IPS DF 4.7 (cell line): ENCODE measurements around the gene THADA.
"Not testable (repeated sequence)": the region's sequence is repeated elsewhere in the genome, so short reads cannot be mapped to it uniquely, and the experiment has no call there.

Source experiments
- DNase-seq: peaks from one replicate; pipeline ENCODE4 v3.0.0-alpha.2; 2013; ENCODE audit warnings: low spot score; ENCODE audit errors: extremely low read depth

THADA gene, protein sequence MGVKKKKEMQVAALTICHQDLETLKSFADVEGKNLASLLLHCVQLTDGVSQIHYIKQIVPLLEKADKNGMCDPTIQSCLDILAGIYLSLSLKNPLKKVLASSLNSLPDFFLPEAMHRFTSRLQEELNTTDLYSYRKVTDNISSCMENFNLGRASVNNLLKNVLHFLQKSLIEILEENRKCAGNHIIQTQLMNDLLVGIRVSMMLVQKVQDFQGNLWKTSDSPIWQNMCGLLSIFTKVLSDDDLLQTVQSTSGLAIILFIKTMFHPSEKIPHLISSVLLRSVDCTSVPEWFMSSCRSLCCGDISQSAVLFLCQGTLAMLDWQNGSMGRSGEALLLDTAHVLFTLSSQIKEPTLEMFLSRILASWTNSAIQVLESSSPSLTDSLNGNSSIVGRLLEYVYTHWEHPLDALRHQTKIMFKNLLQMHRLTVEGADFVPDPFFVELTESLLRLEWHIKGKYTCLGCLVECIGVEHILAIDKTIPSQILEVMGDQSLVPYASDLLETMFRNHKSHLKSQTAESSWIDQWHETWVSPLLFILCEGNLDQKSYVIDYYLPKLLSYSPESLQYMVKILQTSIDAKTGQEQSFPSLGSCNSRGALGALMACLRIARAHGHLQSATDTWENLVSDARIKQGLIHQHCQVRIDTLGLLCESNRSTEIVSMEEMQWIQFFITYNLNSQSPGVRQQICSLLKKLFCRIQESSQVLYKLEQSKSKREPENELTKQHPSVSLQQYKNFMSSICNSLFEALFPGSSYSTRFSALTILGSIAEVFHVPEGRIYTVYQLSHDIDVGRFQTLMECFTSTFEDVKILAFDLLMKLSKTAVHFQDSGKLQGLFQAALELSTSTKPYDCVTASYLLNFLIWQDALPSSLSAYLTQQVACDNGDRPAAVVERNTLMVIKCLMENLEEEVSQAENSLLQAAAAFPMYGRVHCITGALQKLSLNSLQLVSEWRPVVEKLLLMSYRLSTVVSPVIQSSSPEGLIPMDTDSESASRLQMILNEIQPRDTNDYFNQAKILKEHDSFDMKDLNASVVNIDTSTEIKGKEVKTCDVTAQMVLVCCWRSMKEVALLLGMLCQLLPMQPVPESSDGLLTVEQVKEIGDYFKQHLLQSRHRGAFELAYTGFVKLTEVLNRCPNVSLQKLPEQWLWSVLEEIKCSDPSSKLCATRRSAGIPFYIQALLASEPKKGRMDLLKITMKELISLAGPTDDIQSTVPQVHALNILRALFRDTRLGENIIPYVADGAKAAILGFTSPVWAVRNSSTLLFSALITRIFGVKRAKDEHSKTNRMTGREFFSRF (N-terminal part only)

DNA sequence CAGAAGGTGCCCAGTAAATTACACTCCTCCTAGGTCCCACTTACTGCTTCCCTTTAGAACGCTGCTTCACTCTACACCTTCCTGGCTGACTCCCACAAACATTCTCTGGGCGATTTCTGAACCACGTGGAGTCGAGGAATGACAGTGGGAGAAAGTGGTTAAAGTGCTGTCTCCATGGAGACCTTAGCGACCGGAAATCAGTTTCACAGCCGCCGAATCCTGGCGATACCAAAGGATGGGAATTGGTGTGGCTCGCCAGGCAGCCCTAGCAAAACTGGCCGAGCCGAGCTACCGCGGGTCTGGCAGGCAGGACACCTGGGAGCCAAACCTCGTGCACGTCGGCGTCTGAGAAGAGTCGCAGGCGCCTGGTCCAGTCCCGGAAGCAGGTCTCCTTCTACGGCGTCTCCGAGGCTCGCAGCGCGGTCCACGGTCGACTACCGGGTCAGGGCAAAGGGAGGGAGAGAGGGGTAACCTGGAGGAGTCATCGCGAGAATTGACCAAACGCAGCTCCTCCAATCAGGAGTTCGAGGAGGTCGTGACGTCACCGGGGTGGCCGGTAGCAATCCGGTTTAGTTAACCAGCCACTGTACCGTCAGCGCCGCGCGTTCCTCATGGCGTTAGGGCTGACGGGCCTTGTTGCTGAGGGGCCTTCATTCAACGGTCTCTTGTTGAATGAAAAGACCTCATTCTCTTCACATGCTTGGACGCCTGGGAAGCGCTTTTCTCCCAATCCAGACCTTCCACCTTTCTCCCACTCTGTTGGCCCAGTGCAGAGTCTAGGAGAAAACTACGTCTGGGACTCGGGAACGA is at the start of gene THADA:
Gene THADA, minus strand, starts transcription at position 436 of the 810 bp plus-strand sequence. CDS start 3,646 bp downstream, outside the sequence.
- DNase-seq: peak; percentile 99

DNA sequence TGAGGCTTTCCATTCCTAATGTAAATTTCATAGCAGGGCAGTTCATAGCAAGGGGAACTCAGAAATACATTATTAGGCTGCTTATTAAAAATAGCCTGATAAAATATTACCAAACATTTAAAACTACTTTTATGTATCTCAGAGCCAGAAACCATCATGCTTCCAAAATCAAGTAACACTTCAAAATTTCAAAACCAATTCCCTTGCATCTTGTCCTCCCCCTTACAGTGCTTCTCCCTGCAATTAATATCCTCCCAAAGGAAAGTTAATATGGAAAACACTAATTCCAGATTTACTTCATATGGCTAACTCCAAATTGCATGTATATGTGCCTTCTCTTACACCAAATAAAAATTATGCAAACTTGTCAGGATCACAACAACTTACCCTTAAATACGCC is 47.8 kb upstream of the THADA start:
- no peak for DNase-seq

DNA sequence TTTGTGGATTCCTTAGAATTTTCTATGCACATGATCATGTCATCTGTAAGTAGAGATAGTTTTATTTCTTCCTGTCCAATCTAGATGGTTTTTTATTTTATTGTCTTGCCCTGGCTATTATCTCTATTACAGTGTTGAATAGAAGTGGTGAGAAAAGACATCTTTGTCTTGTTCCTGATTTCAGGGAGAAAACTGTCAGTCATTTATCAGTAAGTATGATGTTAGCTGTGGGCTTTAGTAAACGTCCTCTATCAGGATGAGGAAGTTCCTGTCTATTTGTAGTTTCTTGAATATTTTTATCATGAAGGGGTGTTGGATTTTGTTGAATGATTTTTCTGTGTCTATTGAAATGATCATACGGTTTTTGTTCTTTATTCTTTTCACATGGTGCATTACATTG is 46.5 kb upstream of the THADA start:
- no peak for DNase-seq

DNA sequence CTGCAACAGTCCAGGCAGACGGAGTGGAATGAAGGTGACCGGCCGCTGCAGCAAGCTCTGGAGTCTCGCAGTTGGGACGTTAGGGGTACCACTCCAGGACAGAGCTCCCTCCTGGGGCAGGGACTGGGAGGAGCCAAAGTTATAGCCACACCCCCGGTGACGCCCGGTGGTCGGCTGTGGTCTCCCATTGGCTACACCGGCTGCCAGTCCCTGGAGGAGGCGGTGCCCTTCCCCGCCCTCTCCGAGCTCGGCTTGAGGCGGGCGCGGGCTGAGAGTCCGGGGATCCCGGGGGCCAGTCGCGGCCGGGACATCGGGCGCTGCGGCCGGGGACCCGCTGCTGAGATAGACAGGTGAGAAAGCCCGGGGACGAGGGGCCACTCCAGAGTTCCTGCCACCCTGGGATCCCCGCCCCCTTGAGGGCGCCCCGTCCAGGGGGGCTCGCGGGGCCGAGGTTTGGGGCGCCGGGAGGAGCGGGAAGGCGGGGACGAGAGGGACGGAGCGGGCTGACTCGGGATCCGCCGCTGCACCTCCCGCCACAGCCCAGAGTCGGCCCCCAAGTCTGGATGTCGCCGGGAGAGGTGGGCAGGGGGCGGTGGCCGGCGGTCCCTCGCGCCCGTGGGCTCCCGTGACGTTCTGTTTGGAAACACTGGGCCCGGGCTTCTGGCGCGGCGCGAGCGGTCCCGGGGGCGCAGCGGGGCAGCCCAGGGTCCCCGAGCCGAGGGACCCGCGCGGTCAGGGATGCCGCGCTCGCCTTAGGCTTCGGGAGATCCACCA is 41.4 kb upstream of the THADA start, which contains the start of gene PLEKHH2:
Gene PLEKHH2, plus strand, starts transcription at position 231 of the 774 bp plus-strand sequence. CDS start 7,414 bp downstream, outside the sequence.
- DNase-seq: peak; percentile 49

DNA sequence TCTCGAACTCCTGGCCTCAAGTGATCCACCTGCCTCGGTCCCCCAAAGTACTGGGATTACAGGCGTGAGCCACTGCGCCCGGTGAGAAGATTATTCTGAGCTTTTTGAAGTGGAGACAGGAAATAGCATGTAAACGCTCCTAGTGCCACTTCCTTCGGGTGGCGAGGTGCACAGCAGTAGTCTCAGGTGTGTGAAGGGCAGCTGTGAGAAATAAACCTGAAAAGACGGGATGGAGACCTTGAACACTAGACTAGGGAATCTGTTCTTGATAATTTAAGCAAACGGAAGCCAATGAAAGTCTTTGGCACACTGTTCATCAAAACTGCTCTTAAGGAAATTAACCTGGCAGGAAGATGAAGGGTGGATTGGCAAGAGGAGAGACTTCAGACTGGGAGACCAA is 40.8 kb upstream of the THADA start:
- DNase-seq: no peak

DNA sequence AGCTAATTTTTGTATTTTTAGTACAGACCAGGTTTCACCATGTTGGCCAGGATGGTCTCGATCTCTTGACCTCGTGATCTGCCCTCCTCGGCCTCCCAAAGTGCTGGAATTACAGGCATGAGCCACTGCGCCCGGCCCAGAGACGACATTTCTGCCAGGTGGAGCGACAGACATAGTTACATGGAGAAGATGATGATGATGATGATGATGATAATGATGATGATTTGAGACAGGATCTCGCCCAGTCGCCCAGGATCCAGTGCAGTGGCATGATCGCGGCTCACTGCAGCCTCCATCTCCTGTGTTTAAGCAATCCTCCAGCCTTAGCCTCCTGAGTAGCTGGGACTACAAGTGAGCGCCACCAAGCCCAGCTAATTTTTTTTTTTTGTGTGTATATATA is 40.3 kb upstream of the THADA start:
- not testable (repeated sequence) for DNase-seq

DNA sequence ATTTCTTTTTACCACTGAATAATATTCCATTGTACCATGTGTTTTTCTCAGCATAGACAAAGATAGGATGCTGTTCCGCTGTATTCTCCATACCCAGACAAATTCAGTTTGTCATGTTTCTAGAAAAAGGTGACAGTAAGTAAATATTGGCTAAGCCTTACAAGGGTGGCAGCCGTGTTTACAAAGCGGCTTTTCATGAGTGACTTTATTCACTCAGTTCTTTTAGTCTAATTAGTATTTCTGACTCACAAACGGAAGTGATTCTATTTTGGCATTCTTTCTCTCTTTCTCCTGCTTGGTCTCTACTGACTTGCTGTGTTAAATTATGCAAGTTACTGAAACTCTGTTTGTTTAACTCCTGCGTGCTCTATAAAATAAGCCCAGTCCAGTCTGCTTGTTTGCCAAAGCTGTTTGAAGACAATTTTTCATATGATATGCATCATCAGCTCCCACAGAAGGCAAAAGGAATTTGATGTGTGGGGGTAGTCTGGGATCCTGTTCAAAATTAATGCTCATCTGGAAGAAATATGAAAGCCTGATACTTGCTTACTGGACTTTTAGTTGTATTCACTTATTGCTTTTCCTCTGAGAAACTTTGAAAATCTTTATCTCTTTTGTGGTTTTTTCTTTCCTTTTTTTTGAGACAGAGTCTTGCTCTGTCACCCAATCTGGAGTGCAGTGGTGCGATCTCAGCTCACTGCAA is 38.9 kb upstream of the THADA start:
- DNase-seq: no peak

DNA sequence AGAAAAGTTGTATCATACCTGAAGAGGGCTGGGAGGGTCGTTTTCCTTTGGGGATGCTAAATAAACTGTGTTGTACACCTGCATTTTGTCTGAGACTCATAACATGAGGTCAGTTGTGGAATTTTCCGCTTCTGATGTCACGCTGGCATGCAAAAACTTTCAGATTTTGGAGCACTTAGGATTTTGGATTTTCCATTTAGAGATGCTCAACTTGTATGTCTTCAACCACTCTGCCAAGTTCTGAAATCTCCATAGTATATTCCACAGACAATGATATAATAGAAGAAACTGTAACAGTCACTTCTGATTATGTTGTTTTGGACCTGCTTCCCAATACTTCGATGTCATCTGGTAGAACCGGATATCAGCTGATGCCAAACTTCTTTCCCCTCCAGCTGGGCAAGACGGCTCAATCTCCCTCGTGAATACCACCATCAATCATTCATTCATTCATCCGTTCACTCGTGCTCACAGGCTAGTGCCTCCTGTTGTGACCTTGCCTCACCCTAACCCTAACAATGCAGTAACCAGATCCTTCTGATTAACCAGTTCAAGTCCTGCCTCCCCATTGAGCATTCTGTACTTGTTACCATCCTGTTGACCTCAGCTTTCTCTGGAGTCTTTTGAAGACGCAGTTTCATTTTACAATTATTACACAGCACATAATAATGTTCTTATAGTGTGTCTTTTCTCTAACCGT is 35.9 kb upstream of the THADA start:
- no peak for DNase-seq

DNA sequence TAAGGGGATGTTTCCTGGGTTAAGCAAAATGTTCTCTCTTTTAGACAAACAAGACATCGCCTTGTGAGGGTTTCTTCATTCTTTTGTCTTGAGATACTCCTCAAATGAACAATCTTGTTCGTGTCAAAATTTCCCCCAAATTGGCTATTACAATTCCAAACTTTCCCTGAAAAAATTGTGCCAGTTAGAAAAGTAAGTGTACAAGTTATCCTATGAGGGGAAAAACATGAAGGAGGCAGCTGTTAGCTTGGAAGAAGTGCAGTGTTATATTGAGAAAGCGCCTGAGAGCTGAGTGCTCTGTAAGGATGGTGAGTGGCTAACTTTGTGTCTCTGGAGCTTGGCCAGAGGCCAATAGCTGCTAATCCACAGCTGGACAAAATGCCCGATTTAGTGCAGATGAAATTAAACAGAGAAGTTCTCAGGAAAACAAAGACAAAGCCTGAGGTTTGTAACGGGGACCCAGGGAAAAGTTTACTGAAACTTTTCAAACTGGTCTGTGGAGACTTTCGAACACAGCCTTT is 27.2 kb upstream of the THADA start:
- DNase-seq: no peak

DNA sequence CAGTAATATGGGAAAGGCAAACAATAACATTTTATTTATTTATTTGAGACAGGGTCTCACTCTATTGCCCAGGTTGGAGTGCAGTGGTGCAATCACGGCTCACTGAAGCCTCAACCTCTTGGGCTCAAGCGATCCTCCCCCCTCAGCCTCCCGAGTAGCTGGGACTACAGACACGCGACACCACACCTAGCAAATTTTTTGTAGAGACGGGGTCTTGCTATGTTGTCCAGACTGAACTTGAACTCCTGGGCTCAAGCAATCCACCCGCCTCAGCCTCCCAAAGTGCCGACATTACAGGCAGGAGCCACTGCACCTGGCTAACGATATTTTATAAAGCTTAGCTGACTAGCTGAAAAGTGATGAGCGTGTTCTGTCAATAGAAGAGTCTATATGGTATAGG is 23.7 kb upstream of the THADA start:
- no peak for DNase-seq

DNA sequence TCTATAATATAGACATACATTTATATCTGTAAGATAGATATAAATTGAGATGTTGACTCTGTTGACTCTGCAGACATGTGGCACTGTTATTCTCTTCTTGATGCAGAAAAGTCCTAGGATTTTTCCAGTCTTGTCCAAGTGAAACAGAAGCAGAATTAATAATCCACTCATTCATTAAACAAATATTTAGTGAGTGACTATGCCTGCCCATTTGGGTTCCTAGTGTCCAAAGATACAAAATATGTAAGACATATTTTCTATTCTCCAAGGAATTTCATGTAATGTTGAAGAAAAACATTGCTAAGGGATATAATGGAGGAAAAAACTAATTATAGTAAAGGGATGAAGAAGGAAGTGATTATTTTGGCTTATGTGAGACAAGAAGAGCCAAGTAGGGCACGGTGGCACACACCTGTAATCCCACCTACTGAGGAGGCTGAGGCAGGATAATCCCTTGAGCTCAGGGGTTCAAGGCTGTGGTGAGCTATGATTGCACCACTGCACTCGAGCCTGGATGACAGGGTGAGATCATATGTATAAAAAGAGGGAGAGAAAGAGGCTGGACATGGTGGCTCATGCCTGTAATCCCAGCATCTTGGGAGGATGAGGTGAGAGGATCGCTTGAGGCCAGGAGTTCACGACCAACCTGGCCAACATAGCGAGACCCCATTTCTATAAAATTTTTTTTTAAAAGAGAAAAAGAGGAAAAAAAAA is 21.3 kb upstream of the THADA start:
- DNase-seq: no peak

DNA sequence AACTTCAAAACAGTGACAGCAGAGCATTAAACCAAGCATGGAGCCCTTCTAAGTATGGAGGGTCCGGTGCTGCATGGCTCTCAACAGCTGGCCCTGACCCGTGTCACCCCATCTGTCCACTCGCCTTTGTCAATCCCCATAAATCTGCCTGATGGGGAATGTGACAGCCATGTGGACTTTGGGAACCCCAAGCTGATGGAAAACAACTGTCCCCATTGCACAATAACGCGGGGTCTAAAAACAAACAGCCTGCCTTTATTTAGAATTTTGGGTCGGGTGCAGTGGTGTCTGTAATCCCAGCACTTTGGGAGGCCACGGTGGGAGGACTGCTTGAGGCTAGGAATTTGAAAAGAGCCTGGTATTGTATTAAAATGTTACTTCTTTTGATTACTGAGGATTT is 17.1 kb upstream of the THADA start:
- DNase-seq: no peak

DNA sequence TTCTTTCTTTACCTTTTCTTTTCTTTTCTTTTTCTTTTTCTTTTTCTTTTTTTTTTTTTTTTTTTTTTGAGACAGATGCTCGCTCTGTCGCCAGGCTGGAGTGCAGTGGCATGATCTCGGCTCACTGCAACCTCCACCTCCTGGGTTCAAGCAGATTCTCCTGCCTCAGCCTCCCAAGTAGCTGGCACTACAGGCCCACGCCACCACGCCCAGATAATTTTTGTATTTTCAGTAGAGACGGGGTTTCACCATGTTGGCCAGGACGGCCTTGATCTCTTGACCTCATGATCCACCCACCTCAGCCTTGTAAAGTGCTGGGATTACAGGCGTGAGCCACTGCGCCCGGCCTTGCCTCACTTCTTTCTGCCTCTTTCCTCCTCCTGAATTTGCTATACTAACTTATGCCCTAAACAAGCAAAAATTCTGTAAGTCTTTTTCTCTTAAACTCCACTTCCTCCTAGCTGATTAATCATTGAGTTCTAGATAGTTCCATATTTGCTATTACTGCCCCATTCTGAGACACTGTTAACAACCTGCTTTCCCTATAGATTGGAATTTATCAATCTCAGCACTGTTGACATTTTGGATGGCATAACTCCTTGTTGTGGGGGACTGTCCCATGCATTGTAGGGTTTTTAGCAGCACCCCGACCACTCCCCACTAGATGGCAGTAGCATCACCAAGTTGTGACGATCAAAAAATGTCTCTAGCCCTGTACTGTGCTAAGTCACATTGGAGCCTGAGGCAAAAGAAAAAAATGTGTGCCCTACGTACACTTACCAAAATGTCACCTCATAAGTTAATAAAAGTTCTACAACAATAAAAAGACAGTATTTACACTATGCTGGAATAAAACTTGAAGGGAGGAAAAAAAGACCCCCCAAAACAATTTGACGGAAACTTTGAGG is 16.4 kb upstream of the THADA start:
- peak; percentile 58 for DNase-seq

DNA sequence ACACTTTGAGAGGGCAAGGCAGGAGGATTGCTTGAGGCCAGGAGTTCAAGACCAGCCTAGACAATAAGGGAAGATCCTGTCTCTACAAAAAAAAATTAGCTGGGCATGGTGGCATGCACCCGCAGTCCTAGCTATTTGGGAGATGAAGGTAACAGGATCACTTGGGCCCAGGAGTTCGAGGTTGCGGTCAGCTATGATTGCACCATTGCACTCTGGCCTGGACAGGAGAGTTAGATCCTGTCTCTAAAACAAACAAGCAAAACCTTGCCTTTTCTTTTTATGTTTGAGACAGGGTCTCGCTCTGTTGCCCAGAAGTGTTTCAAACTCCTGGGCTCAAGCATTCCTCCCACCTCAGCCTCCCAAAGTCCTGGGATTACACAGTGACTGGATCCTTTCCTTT is 14.5 kb upstream of the THADA start:
- no peak for DNase-seq

DNA sequence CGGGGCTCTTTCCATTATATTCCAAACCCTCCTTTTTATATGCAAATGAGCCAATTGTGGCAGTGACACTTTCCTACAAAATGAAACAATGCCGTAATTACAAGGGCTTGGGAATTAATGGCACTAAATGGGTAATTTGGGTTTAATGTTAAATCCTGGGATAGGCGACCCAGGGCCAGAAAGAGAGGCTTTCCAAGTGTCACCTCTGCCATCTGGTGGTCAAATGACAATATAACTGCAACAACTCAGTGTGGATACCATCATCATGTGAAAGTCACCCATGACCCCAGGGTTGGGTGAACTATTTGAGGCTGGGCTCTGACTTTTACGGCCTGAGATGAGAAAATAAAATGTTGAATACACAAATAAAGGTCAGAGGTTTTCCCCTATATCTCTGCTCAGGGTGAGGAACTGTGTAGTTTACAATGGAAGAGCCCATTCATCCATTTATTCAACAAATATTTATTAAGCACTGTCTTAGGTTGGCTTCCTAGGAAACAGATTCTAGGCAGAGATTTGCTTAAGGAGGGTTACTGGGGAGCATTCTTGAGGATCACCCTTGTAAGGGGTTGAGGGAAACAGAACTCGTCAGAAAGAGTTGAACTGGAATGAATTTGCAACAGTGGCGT is 13.6 kb upstream of the THADA start:
- peak; percentile 69 for DNase-seq

DNA sequence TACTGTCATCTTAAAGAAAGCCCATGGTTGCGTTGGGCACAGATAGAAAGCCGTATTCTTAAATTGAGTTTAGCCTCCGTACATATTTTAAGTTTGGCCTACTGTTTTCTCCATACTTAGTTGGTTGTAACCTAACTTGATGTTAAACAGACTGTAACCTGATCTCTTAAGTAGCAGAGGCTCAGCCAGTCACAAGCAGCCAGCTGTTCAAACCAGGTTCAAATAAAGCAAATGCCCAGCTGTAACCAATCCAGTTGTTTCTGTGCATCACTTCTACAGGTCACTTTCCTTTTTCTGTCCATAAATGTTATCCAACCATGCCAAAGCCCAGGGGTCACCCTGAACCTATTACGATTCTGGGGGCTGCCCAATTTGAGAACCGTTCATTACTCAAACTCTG is 10.0 kb upstream of the THADA start:
- DNase-seq: no peak
